HEK293T (cell line): ENCODE data around the gene ZNF148.

Experiments used
- CTCF ChIA-PET: fragments of 350-600 bp; formaldehyde crosslinking; extraction: SDS; loops from one replicate; lab custom pipeline; 2021; ENCODE audit warnings: antibody characterized with exemption, inconsistent platforms; lab: Yijun Ruan, JAX
- POLR2A ChIA-PET: fragments of 350-600 bp; formaldehyde crosslinking; extraction: SDS; loops from one replicate; lab custom pipeline; 2020; ENCODE audit warnings: antibody characterized with exemption, inconsistent platforms; lab: Yijun Ruan, JAX
- DNase-seq: peaks from one replicate; pipeline ENCODE4 v3.0.0; 2012; ENCODE audit warnings: mixed read lengths; ENCODE audit errors: extremely low spot score
- ARNT ChIP-seq: fragments of 450-650 bp; IDR thresholded peaks from 2 replicates; pipeline ENCODE4 v1.6.1; 2017; ENCODE audit warnings: mild to moderate bottlenecking
- BHLHE40 ChIP-seq: fragments of 450-650 bp; IDR thresholded peaks from 2 replicates; pipeline ENCODE4 v1.6.1; 2016; ENCODE audit warnings: mild to moderate bottlenecking, moderate library complexity, borderline replicate concordance
- CTBP1 ChIP-seq: fragments of 450-650 bp; IDR thresholded peaks from 2 replicates; pipeline ENCODE4 v1.6.1; 2016; ENCODE audit warnings: borderline replicate concordance
- ELF4 ChIP-seq: fragments of 450-650 bp; IDR thresholded peaks from 2 replicates; pipeline ENCODE4 v1.6.1; 2017; ENCODE audit warnings: antibody characterized with exemption
- FOXA1 ChIP-seq: fragments of 450-650 bp; IDR thresholded peaks from 2 replicates; pipeline ENCODE4 v1.6.1; 2016; ENCODE audit warnings: mild to moderate bottlenecking
- FOXK2 ChIP-seq: fragments of 450-650 bp; IDR thresholded peaks from 2 replicates; pipeline ENCODE4 v1.6.1; 2016; ENCODE audit warnings: mild to moderate bottlenecking
- FOXM1 ChIP-seq: fragments of 450-650 bp; IDR thresholded peaks from 2 replicates; pipeline ENCODE4 v1.6.1; 2017; ENCODE audit warnings: mild to moderate bottlenecking, borderline replicate concordance
- HDGF ChIP-seq: fragments of 450-650 bp; IDR thresholded peaks from 2 replicates; pipeline ENCODE4 v1.6.1; 2017; ENCODE audit warnings: antibody characterized with exemption, borderline replicate concordance
- L3MBTL2 ChIP-seq: fragments of 450-650 bp; conservative IDR thresholded peaks from 2 replicates; pipeline ENCODE4 v1.6.1; 2016; ENCODE audit warnings: mild to moderate bottlenecking
- LEF1 ChIP-seq: fragments of 450-650 bp; IDR thresholded peaks from 2 replicates; pipeline ENCODE4 v1.6.1; 2017; ENCODE audit warnings: mild to moderate bottlenecking, borderline replicate concordance
- NFRKB ChIP-seq: fragments of 450-650 bp; IDR thresholded peaks from 2 replicates; pipeline ENCODE4 v1.6.1; 2016; ENCODE audit warnings: mild to moderate bottlenecking, moderate library complexity
- PKNOX1 ChIP-seq: fragments of 450-650 bp; IDR thresholded peaks from 2 replicates; pipeline ENCODE4 v1.6.1; 2016
- SP1 ChIP-seq: fragments of 450-650 bp; IDR thresholded peaks from 2 replicates; pipeline ENCODE4 v1.6.1; 2017
- SUZ12 ChIP-seq: fragments of 450-650 bp; IDR thresholded peaks from 2 replicates; pipeline ENCODE4 v1.6.1; 2016; ENCODE audit warnings: mild to moderate bottlenecking
- TARDBP ChIP-seq: fragments of 450-650 bp; IDR thresholded peaks from 2 replicates; pipeline ENCODE4 v1.6.1; 2016
- ZNF384 ChIP-seq: fragments of 450-650 bp; IDR thresholded peaks from 2 replicates; pipeline ENCODE4 v1.6.1; 2016

The ZNF148 gene

DNA sequence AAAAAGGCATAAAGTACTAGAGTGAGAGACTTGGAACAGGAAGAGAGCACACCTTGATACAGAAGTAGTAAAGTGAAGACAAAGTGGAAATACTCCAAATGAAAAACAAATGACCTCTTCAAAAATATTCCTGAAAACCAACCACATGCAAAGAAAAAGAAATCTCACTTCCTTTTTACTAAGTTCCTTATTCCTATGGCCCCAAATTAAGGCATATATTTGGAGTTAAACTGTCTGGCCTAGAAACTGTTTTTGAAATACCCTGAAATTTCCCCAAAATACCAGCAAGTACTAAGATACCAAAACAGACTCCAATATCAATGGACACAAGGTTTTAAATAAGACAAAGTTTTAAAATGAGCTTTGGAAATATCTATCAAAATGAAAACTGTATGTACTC is 58.2 kb downstream of the ZNF148 start:
- POLR2A ChIA-PET = no interaction called here
- CTCF ChIA-PET = no interaction called here
- no peak for DNase-seq
- no peak for TF ChIP-seq PKNOX1
- no peak for TF ChIP-seq ARNT
- no peak for TF ChIP-seq L3MBTL2
- no peak for TF ChIP-seq FOXA1
- TF ChIP-seq FOXK2 = no peak
- no peak for TF ChIP-seq NFRKB
- TF ChIP-seq LEF1 = no peak
- TF ChIP-seq CTBP1 = no peak
- no peak for TF ChIP-seq ELF4
- TF ChIP-seq BHLHE40 = no peak
- no peak for TF ChIP-seq HDGF
- no peak for TF ChIP-seq TARDBP
- no peak for TF ChIP-seq ZNF384

GRCh38 chr3:125316246-125316645 is 58.9 kb downstream of the ZNF148 start:
- CTCF ChIA-PET = no interaction called here

GRCh38 chr3:125313060-125313635 is 62.0 kb downstream of the ZNF148 start:
- TF ChIP-seq FOXA1 = no peak
- no peak for TF ChIP-seq SUZ12
- no peak for TF ChIP-seq SP1
- no peak for TF ChIP-seq HDGF
- no peak for TF ChIP-seq FOXM1
- no peak for TF ChIP-seq ZNF384
- no peak for TF ChIP-seq FOXK2
- TF ChIP-seq NFRKB = no peak
- TF ChIP-seq LEF1 = no peak
- TF ChIP-seq ARNT = no peak
- TF ChIP-seq L3MBTL2 = no peak
- no peak for TF ChIP-seq CTBP1
- TF ChIP-seq BHLHE40 = no peak
- TF ChIP-seq ELF4 = no peak
- TF ChIP-seq PKNOX1 = no peak
- no peak for TF ChIP-seq TARDBP
- ChIA-PET CTCF (no interaction called here), POLR2A (no interaction called here)
- DNase-seq = no peak

More at GRCh38 chr3:125316246-125316645, 58.9 kb downstream of the ZNF148 start:
- POLR2A ChIA-PET = no interaction called here
- TF ChIP-seq CTBP1 (no peak), LEF1 (no peak), NFRKB (no peak), L3MBTL2 (no peak), BHLHE40 (no peak), FOXK2 (no peak), ZNF384 (no peak), ARNT (no peak), TARDBP (no peak), PKNOX1 (no peak)
- DNase-seq = no peak

- DNase-seq = no peak
- CTCF ChIA-PET = no interaction called here
- TF ChIP-seq ZNF384 = no peak
- TF ChIP-seq FOXK2 = no peak
- TF ChIP-seq ARNT = no peak
- TF ChIP-seq BHLHE40 = no peak
- no peak for TF ChIP-seq NFRKB
- no peak for TF ChIP-seq SUZ12
- no peak for TF ChIP-seq SP1
- no peak for TF ChIP-seq PKNOX1
- no peak for TF ChIP-seq CTBP1
- TF ChIP-seq FOXA1 = no peak
- TF ChIP-seq FOXM1 = no peak
- TF ChIP-seq ELF4 = no peak
- no peak for TF ChIP-seq TARDBP
- POLR2A ChIA-PET = no interaction called here
Observed at GRCh38 chr3:125310623-125311081, 64.5 kb downstream of the ZNF148 start.

DNA sequence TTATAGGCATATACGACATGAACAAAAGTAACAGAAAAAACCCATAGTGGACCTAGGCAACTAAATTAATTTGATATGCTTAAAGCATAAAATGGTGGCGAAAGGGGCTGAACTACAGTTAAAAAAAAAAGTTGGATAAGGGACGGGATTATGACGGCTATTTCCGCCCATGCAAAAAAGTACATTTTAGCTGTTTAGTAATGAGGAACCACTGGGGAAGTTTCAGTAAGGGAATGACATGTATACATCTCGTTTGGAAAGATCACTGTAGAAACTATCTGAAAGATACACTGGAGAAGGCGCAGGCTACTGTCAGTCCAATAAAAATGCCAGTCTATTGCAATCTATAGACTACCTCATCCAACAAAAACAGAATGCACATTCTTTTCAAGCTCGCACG is 65.6 kb downstream of the ZNF148 start:
- no peak for TF ChIP-seq SUZ12
- peak; percentile 54 for TF ChIP-seq PKNOX1
- ChIA-PET POLR2A (no interaction called here), CTCF (no interaction called here)
- no peak for DNase-seq

GRCh38 chr3:125306620-125307019 is 68.5 kb downstream of the ZNF148 start:
- CTCF ChIA-PET = no interaction called here
- TF ChIP-seq TARDBP (no peak), L3MBTL2 (no peak)
- DNase-seq = no peak
- POLR2A ChIA-PET = no interaction called here
